HepG2 (cell line): ENCODE results near the gene CACNA1H.

Experiments
- EZH2 ChIP-seq: conservative IDR thresholded peaks from 2 replicates; pipeline ENCODE4 v1.6.1; 2012; ENCODE audit warnings: mild to moderate bottlenecking, low read depth, low read length, moderate library complexity
- HDAC2 ChIP-seq: sonication (generic); formaldehyde crosslinking; IDR thresholded peaks from 2 replicates; pipeline ENCODE4 v1.4.0; 2020; ENCODE audit warnings: missing genetic modification reagents
- HMGXB3 ChIP-seq: sonication (generic); formaldehyde crosslinking; IDR thresholded peaks from 2 replicates; pipeline ENCODE4 v1.4.0; 2020; ENCODE audit warnings: missing genetic modification reagents, borderline replicate concordance
- ISX ChIP-seq: sonication (generic); formaldehyde crosslinking; conservative IDR thresholded peaks from 2 replicates; pipeline ENCODE4 v1.5.0; 2020; ENCODE audit warnings: missing genetic modification reagents
- KLF6 ChIP-seq: IDR thresholded peaks from 2 replicates; pipeline ENCODE4 v1.8.0; 2016; ENCODE audit warnings: missing biosample characterization, missing genetic modification reagents
- POLR2AphosphoS5 ChIP-seq: IDR thresholded peaks from 2 replicates; pipeline ENCODE4 v1.6.1; 2012; ENCODE audit warnings: low read depth, low read length
- USF2 ChIP-seq, 2 experiments: sonication (generic) in 1 of 2; formaldehyde crosslinking in 1 of 2; IDR thresholded peaks; 2 replicates each; pipeline versions ENCODE4 v1.5.1 to v1.6.1; 2011 to 2020; ENCODE audit warnings: borderline replicate concordance in 1 of 2, low read depth in 1 of 2, low read length in 1 of 2, mild to moderate bottlenecking in 1 of 2, missing genetic modification reagents in 1 of 2, moderate library complexity in 1 of 2
- YEATS2 ChIP-seq: sonication (generic); formaldehyde crosslinking; IDR thresholded peaks from 2 replicates; pipeline ENCODE4 v1.4.0; 2020; ENCODE audit warnings: missing genetic modification reagents, borderline replicate concordance
- ZFY ChIP-seq: sonication (generic); formaldehyde crosslinking; IDR thresholded peaks from 2 replicates; pipeline ENCODE4 v1.4.0; 2020; ENCODE audit warnings: missing genetic modification reagents

GRCh38 chr16:1221628-1222552 lies 69.0 kb downstream of the CACNA1H start:
- TF ChIP-seq ISX (CRISPR knock-in tag) (no peak), USF2 (IDR thresholded peaks at IDR 0.05; ENCODE audit: low read depth, low read length) (no peak), USF2 (CRISPR knock-in tag; IDR thresholded peaks at IDR 0.05; ENCODE audit: borderline replicate concordance) (no peak), ZFY (CRISPR knock-in tag) (no peak), POLR2AphosphoS5 (no peak), HDAC2 (no peak), HMGXB3 (CRISPR knock-in tag) (no peak), KLF6 (no peak), EZH2 (no peak), YEATS2 (CRISPR knock-in tag) (no peak)
